T-helper 2 cell treated with Interferon-gamma antibody and Interleukin-4, amounts not matched to agents 100 ng/mL and 5 ng/mL, for 36 hours (primary cell): ENCODE data around the gene KLRF1. TPM values are rescaled to one million over a fixed set of nuclear protein-coding genes. Genes with fewer than 3 reads are reported as not detected.

ENCODE experiments used
- intact Hi-C: fragments of 100-400 bp; cut with micrococcal nuclease; formaldehyde crosslinking; loops from one replicate; pipeline ENCODE4 v1.15.1; 2023
- total RNA-seq: library from RNA; stranded (reverse); gene quantifications from 2 replicates; pipeline ENCODE4 v1.2.3, GENCODE V29; 2022

Gene KLRF1
- total RNA-seq, 1 donor from 2014 or later = 0.14 TPM

DNA sequence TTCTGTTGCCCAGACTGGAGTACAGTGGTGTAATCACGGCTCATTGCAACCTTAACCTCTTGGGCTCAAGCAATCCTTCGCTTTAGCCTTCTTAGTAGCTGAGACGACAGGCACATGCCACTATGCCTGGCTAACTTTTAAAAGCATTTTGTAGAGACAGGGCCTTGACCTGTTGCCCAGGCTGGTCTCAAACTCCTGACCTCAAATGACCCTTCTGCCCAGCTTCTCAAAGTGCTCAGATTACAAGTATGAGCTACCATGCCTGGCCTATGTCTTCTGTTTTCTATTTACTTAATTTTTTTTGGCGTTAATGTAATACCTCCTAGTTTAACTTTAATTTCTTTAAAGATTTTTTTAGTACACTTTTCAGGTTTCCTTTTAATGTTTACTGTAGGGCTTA is 20.6 kb upstream of the KLRF1 start:
- intact Hi-C loops = no loop called here

DNA sequence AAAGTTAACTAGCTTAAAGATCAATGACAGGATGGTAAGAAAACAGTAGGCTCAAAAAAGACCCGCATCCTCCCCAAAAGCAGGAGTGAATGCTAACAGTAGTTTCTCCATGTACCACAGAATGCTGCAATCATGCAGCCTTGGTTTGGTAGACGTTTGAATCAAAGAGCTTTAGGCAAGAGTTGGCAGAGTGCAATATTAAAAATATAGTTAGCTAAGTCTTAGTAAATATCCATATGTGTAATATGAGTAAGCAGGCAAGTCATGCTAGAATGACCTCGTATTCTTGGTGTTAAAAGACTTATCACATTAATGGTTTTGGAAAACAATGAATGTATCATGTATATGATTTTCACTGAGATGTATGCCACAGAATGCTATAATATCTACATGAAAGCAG is 18.8 kb upstream of the KLRF1 start:
- intact Hi-C loops = no loop called here

- intact Hi-C loops = no loop called here
Observed at GRCh38 chr12:9809338-9809737, 17.9 kb upstream of the KLRF1 start.

DNA sequence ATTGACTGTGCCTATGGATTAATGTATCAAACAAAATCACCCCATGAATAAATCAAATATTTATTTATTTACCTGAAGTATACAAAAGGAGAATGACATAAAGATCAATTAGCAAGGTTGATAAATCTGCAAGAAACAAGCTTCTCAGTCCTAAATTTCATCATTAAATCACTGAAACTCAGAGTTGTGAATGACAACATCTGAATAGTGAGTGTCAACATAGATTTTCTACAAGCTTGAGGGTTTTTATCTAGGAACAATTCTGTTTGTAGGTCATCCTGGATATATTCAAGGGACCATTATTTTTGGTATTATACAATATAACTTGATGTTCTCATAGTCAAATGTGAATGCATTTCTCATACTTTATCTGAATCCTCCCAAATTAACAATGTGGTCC is 17.4 kb upstream of the KLRF1 start:
- intact Hi-C loops = loop anchor here (5.0 kb wide), 1 partner anchor 132 kb away; no protein-coding TSS in a partner anchor

- intact Hi-C loops = loop anchor here (5.0 kb wide), 1 partner anchor 132 kb away; no protein-coding TSS in a partner anchor
Observed at GRCh38 chr12:9810671-9811070, 16.6 kb upstream of the KLRF1 start.

DNA sequence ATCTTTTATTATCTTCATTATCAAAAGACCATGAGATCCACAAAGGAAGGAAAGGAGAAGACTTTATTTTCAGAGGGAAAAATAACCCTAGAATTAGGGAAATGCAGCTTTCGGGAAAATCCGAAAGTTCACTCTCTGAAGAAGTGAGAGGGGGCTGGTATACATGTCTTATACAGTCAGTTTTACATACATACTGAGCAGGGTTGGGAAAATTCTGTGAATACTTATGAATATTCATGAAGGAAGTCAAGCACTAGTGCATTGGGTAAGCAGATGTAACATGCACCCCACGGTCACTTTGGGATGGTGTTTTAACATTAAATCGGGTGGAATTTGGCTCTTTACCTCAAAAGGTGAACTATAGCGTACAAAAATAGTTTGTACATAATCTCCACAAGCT is 15.7 kb upstream of the KLRF1 start:
- intact Hi-C loops = loop anchor here (5.0 kb wide), 1 partner anchor 131 kb away; no protein-coding TSS in a partner anchor

- intact Hi-C loops = loop anchor here (1.0 to 5.0 kb wide), 6 partner anchors 51 to 327 kb away; no protein-coding TSS in a partner anchor
Observed at GRCh38 chr12:9813821-9814798, 13.2 kb upstream of the KLRF1 start.

DNA sequence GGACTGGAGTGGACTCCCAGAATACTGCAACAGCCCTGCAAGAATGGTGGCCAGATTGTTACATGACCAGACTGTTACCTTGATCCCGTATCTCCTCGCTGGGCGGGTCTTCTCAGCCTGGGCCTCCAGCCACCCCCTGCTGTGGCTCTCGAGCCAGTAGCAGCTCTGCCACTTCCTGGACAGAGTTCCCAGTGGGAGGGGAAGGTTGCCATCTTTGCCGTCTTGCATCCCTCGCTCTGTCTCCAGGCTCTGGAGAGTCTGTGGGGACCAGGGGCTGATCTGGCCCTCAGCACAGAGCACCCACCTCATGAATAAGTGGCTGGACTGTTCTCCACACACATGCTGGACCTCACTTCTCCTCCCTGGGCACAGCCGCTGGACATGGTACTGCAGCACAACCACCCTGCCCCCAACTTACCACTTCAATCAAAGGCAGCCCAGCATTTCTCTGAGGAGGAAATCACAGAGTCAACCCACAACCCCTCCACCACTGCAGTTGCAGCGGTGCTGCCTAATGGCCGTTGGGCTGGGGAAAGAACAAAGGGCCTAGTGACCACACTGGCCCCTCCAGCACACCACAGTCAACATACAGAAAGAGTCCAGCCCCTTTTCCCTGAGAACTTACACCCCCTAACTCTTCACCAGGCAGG is 6.9 kb upstream of the KLRF1 start:
- intact Hi-C loops = no loop called here

GRCh38 chr12:9829483-9829882 is 2.2 kb downstream of the KLRF1 start:
- intact Hi-C loops = no loop called here

- intact Hi-C loops = no loop called here
Observed at GRCh38 chr12:9829982-9830381, 2.7 kb downstream of the KLRF1 start.

DNA sequence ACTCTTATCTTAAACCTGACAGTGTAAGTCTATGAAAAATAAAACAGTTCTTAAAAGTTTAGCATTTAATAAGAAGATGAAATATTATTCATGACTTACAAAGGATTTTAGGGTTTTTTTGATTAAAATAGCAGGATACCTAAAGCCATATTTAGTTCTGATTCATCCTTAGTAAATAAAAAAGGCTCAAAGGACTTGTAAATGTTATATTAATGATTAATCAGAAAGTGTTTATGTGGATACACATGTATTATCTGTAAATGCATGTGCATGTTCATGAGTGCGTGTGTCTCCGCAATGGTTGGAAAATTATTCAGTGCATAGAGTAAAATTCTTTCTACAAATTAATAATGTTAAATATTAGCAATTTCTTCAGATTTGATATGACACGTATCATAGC is 4.4 kb downstream of the KLRF1 start:
- intact Hi-C loops = no loop called here

- intact Hi-C loops = no loop called here
Observed at GRCh38 chr12:9843407-9843806, 16.1 kb downstream of the KLRF1 start.

- intact Hi-C loops = no loop called here
Observed at GRCh38 chr12:9848899-9849298, 21.6 kb downstream of the KLRF1 start.

- intact Hi-C loops = no loop called here
Observed at GRCh38 chr12:9851050-9851449, 23.8 kb downstream of the KLRF1 start.

- intact Hi-C loops = no loop called here
Observed at GRCh38 chr12:9851927-9852326, 24.6 kb downstream of the KLRF1 start.

DNA sequence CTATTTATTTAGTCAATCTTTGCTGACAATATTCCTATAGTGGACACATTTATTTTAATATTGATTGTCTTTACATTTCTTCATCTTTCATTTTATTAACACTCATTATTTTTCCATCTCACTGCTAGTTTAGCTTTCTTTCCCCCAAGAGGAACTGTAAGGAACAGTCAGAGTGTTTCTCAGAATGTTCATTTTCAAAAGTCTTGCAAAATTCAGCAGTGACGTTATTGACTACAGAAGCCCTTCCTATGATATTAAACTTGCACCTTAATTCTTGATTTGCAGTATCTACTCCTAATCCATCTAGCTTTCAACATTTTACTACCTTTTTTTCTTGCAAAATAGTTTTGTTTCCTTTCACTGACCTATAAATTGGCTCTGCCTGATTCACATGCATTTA is 28.9 kb downstream of the KLRF1 start:
- intact Hi-C loops = no loop called here

- intact Hi-C loops = no loop called here
Observed at GRCh38 chr12:9856894-9857293, 29.6 kb downstream of the KLRF1 start.

GRCh38 chr12:9858135-9858534 is 30.9 kb downstream of the KLRF1 start:
- intact Hi-C loops = no loop called here

DNA sequence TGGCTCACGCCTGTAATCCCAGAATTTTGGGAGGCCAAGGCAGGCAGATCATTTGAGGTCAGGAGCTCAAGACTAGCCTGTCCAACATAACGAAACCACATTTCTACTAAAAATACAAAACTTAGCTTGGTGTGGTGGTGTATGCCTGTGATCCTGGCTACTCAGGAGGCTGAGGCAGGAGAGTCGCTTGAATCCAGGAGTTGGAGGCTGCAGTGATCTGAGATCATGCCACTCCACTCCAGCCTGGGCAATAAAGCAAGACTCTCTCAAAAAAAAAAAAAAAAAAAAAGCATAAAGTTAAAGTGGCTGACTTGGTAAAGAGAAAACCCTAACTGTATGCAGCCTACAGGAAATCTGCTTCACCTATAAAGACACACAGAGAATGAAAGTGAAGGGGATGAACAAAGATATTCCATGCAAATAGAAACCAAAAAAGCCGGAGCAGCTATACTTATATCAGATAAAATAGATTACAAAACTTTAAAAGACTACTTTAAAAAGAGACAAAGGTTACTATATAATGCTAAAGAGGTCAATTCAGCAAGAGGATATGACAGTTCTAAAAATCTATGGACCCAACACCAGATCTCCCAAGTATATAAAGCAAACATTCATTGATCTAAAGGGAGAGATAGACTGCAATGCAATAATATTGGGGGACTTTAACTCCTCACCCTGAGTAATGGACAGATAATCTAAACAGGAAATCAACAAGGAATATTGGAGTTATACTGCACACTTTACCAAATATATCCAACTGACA is 37.8 kb downstream of the KLRF1 start:
- intact Hi-C loops = loop anchor here (1.0 to 5.0 kb wide), 6 partner anchors 42 to 747 kb away; partner anchors contain the start of genes GABARAPL1 and MAGOHB

DNA sequence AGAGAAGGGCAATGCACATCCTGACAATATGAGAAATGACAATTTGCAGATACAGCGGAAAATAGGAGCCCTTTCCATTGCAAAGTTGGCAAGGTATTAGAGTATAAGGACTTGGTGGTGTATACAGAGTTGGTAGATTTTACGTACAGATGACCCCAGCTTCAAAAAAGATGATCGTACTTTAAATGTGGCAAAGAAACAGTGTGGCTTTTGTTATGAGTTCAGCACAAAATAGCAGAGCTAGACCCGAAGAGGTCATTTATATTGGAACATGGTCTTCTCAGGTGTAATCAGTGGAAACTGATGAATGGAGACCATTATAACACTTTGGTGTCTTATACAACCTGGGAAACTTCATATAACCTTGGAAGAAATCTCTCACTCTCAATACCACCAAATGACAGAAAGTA is 39.6 kb downstream of the KLRF1 start:
- intact Hi-C loops = loop anchor here (5.0 kb wide), 5 partner anchors 40 to 745 kb away; partner anchors contain the start of genes GABARAPL1 and MAGOHB

DNA sequence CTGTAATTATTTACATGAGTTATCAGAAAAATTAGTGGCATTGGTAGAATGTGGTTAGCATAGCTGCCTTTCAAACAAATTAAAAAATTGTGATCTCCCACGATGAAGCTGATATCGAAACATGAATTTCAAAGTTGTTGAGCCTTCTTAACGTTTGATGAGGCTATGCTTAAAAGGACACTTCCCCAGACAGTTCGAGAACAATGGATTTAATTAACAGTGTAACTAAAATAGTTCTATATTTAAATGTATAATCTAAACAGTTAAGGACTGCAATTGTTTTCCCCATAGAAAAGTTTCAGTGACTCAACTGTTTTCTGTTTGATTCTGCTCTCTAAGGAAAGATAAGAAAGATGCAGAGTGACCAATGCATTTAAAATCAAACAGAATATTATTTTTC is 40.2 kb downstream of the KLRF1 start:
- intact Hi-C loops = loop anchor here (5.0 kb wide), 5 partner anchors 40 to 745 kb away; partner anchors contain the start of genes GABARAPL1 and MAGOHB
